A549 treated with ZK216348 at 1 μM for 4 hours (cell line): ENCODE data around the gene GIMAP8. TPM values are rescaled to one million over a fixed set of nuclear protein-coding genes. Genes with fewer than 3 reads are reported as not detected.

Experiments used
- total RNA-seq: library from RNA; stranded (reverse); fragments of 200-300 nt; extraction: Qiagen RNA extraction; gene quantifications from 5 replicates; pipeline ENCODE4 v1.2.3, GENCODE V29; 2022; ENCODE audit warnings: low read depth

Gene GIMAP8
- total RNA-seq: 0.06 TPM in 1 of 5 replicates, not detected in the others

DNA sequence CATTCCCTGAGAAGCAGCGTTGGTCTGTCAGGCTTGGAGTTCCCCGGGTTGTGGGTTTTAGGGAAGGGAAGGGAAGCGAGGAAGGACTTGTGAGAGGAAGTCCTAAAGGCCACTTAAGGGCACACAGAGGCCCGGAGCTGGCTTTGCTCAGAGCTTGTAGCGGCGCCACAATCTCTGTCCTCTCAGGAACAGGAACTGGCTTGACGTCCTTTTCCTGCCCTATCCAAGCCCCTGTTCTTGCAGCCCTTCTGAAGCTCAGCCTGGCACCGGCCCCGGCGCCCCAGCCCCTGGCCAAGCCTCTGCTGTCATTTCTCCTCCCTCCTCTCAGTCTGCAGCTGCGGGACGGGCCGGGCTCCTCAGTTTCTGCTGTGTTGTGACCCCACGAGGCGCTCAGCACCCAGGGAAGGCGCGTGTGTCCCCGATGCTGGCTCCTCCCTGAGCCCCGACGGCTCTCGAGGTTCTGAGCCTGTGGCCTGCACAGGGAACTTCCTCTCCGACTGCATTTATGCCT, at the start of gene GIMAP8:
Gene GIMAP8, plus strand, starts transcription at position 140 of the 511 bp plus-strand sequence. CDS start 16,069 bp downstream, outside the sequence.

DNA sequence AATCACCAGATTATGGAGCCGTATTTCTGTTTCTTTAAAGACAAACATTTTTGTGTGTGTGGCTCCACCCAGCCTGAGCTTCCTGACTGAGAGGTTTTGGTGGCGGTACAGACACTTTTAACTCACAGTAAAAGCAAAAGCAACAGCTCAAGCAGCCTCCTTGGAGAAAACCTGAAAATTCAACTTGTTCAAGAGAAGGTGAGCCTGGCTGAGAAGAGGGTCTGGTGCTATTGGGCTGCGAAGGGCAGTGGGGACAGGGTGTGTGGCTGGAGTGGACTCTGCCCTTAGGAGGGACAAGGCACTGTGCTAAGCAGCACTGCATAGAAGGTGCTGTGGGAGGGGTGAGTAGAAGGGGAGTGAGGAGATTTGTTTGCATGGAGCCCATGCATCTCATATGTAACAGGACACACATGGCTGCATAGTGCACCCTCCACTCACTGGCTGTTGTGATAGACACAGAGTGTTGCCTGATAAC, 64.4 kb downstream of the GIMAP8 start, which contains the start of gene GIMAP7:
Gene GIMAP7, plus strand, starts transcription at position 125 of the 475 bp plus-strand sequence. CDS start 5,103 bp downstream, outside the sequence.

Other genes starting within 250 kb of the GIMAP8 start
- 0.09 to 0.17 TPM (median 0.14 TPM) in 4 of 5 replicates, not detected in the other for gene LRRC61, start 127.3 kb upstream of the GIMAP8 start, total RNA-seq
- gene ACTR3C, start 127.1 kb upstream of the GIMAP8 start, total RNA-seq: not detected in 5 replicates
- not detected in 5 replicates for gene RARRES2, start 109.0 kb upstream of the GIMAP8 start, total RNA-seq
- gene REPIN1, start 81.8 kb upstream of the GIMAP8 start, total RNA-seq: 54.3 to 95.6 TPM (median 92.8 TPM) in 5 replicates
- 3.9 to 8.4 TPM (median 7.0 TPM) in 5 replicates for gene ZNF775, start 71.3 kb upstream of the GIMAP8 start, total RNA-seq
- gene GIMAP7, start 64.2 kb downstream of the GIMAP8 start, total RNA-seq: not detected in 5 replicates
- gene GIMAP4, start 116.8 kb downstream of the GIMAP8 start, total RNA-seq: not detected in 5 replicates
- not detected in 5 replicates for gene GIMAP6, start 181.8 kb downstream of the GIMAP8 start, total RNA-seq
- gene GIMAP2, start 235.1 kb downstream of the GIMAP8 start, total RNA-seq: not detected in 5 replicates